Endothelial cell of umbilical vein (primary cell): ENCODE measurements around the gene UBR3. TPM values are rescaled to one million over a fixed set of nuclear protein-coding genes. Genes with fewer than 3 reads are reported as not detected.

Experiments
- BruUV-seq: library from RNA; stranded (reverse); fragments of 400-500 nt; replicated peaks from 2 replicates; lab custom pipeline; 2021; lab: Mats Ljungman, UMichigan
- CTCF ChIA-PET: fragments of 300-600, 350-600 bp; sonication (Branson Sonifier 250); formaldehyde crosslinking; loops from one replicate; lab custom pipeline; 2021; ENCODE audit warnings: antibody characterized with exemption, inconsistent platforms; lab: Charles Lee
- POLR2A ChIA-PET: fragments of 300-600, 350-600 bp; sonication (Branson Sonifier 250); formaldehyde crosslinking; loops from one replicate; lab custom pipeline; 2021; ENCODE audit warnings: antibody characterized with exemption, inconsistent platforms; lab: Charles Lee
- DNase-seq: peaks from one replicate; pipeline ENCODE4 v3.0.0-alpha.2; 2011; ENCODE audit warnings: low read depth, low spot score
- FAIRE-seq: peaks from 2 replicates; lab custom pipeline; 2011; peaks lifted over from hg19 to GRCh38; lab: Jason Lieb, UNC
- H2AFZ ChIP-seq: 2 replicates; pipeline ENCODE4 v1.6.0; 2012; ENCODE audit warnings: low read depth, low read length, control low read depth, inconsistent platforms
- H3K27ac ChIP-seq: 2 replicates; pipeline ENCODE4 v1.5.1; 2011; ENCODE audit warnings: low read depth, mild to moderate bottlenecking, control low read depth, low read length, moderate library complexity; ENCODE audit not compliant: insufficient read depth
- H3K27me3 ChIP-seq, 2 experiments: 2 replicates each; pipeline versions ENCODE4 v1.6.0 to v1.6.1; 2011; ENCODE audit warnings: low read length in 2 of 2, mixed read lengths in 1 of 2; ENCODE audit not compliant: control insufficient read depth in 2 of 2, insufficient read depth in 2 of 2
- H3K36me3 ChIP-seq, 2 experiments: 2 replicates in 1 of 2; 3 replicates in 1 of 2; pipeline ENCODE4 v1.5.1; 2011; ENCODE audit warnings: low read length in 2 of 2, mild to moderate bottlenecking in 1 of 2, moderate library complexity in 1 of 2; ENCODE audit not compliant: control insufficient read depth in 2 of 2, insufficient read depth in 2 of 2; ENCODE audit errors: extremely low read depth in 1 of 2
- H3K4me1 ChIP-seq: 3 replicates; pipeline ENCODE4 v1.5.1; 2011; ENCODE audit warnings: mild to moderate bottlenecking, low read length; ENCODE audit not compliant: control insufficient read depth, insufficient read depth; ENCODE audit errors: extremely low read depth
- H3K4me2 ChIP-seq: 2 replicates; pipeline ENCODE4 v1.6.1; 2011; ENCODE audit warnings: low read length, control low read depth, mixed read lengths; ENCODE audit not compliant: insufficient read depth
- H3K4me3 ChIP-seq, 3 experiments: fragments of 200-600 bp in 1 of 3; sonication (generic), shearing (Covaris generic) in 1 of 3; replicated peaks in 1 of 3; 2 replicates each; pipeline ENCODE4 v1.5.1; 2011 to 2016; ENCODE audit warnings: control low read depth in 3 of 3, low read length in 3 of 3, mild to moderate bottlenecking in 2 of 3, inconsistent platforms in 1 of 3, low read depth in 1 of 3, moderate library complexity in 1 of 3; ENCODE audit not compliant: insufficient read depth in 1 of 3
- H3K79me2 ChIP-seq: 2 replicates; pipeline ENCODE4 v1.6.0; 2012; ENCODE audit warnings: low read length, inconsistent platforms; ENCODE audit not compliant: control insufficient read depth, insufficient read depth
- H3K9ac ChIP-seq: replicated peaks from 2 replicates; pipeline ENCODE3; 2011; ENCODE audit warnings: low read length, control low read depth; ENCODE audit not compliant: insufficient read depth; ENCODE audit errors: extremely low read depth
- H3K9me1 ChIP-seq: replicated peaks from 3 replicates; pipeline ENCODE4 v1.6.0; 2011; ENCODE audit warnings: mild to moderate bottlenecking, low read length; ENCODE audit not compliant: control insufficient read depth, insufficient read depth; ENCODE audit errors: extremely low read depth
- H3K9me3 ChIP-seq: replicated peaks from 2 replicates; pipeline ENCODE4 v1.5.1; 2012; ENCODE audit warnings: low read length, inconsistent platforms; ENCODE audit not compliant: control insufficient read depth, insufficient read depth
- H4K20me1 ChIP-seq: replicated peaks from 2 replicates; pipeline ENCODE3; 2011; ENCODE audit warnings: mild to moderate bottlenecking, low read length; ENCODE audit not compliant: control insufficient read depth, insufficient read depth; ENCODE audit errors: extremely low read depth
- FOS ChIP-seq: IDR thresholded peaks from 2 replicates; pipeline ENCODE4 v1.6.1; 2011; ENCODE audit warnings: mild to moderate bottlenecking, low read length, moderate library complexity, borderline replicate concordance; ENCODE audit not compliant: insufficient read depth
- GATA2 ChIP-seq: IDR thresholded peaks from 2 replicates; pipeline ENCODE4 v1.7.0; 2011; ENCODE audit warnings: low read depth, mild to moderate bottlenecking, moderate library complexity, mixed read lengths, low read length; ENCODE audit not compliant: insufficient read length, insufficient read depth
- JUN ChIP-seq: IDR thresholded peaks from 2 replicates; pipeline ENCODE4 v1.6.1; 2011; ENCODE audit warnings: borderline replicate concordance, low read depth; ENCODE audit not compliant: insufficient read length, insufficient read depth
- MAX ChIP-seq: IDR thresholded peaks from 2 replicates; pipeline ENCODE4 v1.6.1; 2011; ENCODE audit not compliant: insufficient read depth, insufficient read length
- dilution Hi-C: fragments of 300-500 bp; cut with MboI; formaldehyde crosslinking; loops from one replicate; pipeline ENCODE4 v1.15.0; 2019; ENCODE audit warnings: low sequenced_read_pairs; ENCODE audit not compliant: extremely low pct_ligation_motif_present
- intact Hi-C: fragments of 100-400 bp; cut with micrococcal nuclease; formaldehyde crosslinking; loops from one replicate; pipeline ENCODE4 v1.10.0; 2022
- polyA plus RNA-seq, 4 experiments: library from polyadenylated mRNA; depleted of rRNA in 3 of 4; stranded (reverse) in 3 of 4; unstranded in 1 of 4; fragments of >200 nt; gene quantifications; 2 replicates each; pipeline versions ENCODE4 v1.2.1 to v1.2.3, GENCODE V29; 2011 to 2012; ENCODE audit warnings: missing spikeins in 1 of 4
- total RNA-seq: library from RNA; stranded (reverse); gene quantifications from 2 replicates; pipeline ENCODE4 v1.2.3, GENCODE V29; 2021

The UBR3 gene
- total and polyA plus RNA-seq, 2 donors (not counting 3 experiments of a cell fraction or from before 2014, with no cell fraction given) = 5.3 to 27.5 TPM

GRCh38 chr2:170070778-170071177 lies 243.5 kb downstream of the UBR3 start:
- Histone ChIP-seq H3K27me3 (no peaks in the 10 kb centered on the region), H3K4me2 (no peak overlapping the region), H2AFZ (no peak overlapping the region), H3K36me3 (no peaks in the 10 kb centered on the region), H3K9me3 (no peaks in the 10 kb centered on the region), H3K4me1 (peaks cover 14% of the 10 kb centered on the region), H3K79me2 (no peaks in the 10 kb centered on the region), H3K4me3 (no peak overlapping the region), H4K20me1 (no peaks in the 10 kb centered on the region), H3K9me1 (no peaks in the 10 kb centered on the region), H3K9ac (no peak overlapping the region), H3K27ac (no peak overlapping the region)
- dilution Hi-C loops (no loop called here), intact Hi-C loops (loop anchor here (5.0 to 10.0 kb wide), 3 partner anchors 87 to 154 kb away; no protein-coding TSS in a partner anchor)
- DNase-seq = no peak
- no peak for FAIRE-seq
- POLR2A ChIA-PET = no interaction called here
- CTCF ChIA-PET = no interaction called here
- no peak for TF ChIP-seq GATA2
- no TSS peak for BruUV-seq

GRCh38 chr2:170073288-170073687 lies 246.0 kb downstream of the UBR3 start:
- Histone ChIP-seq H4K20me1 (no peaks in the 10 kb centered on the region), H3K36me3 (no peaks in the 10 kb centered on the region), H3K4me3 (no peak overlapping the region), H3K9me1 (no peaks in the 10 kb centered on the region), H3K4me2 (peak overlapping the region; percentile 58), H3K9ac (peak overlapping the region; percentile 6), H3K27me3 (no peaks in the 10 kb centered on the region), H3K4me1 (peaks cover 14% of the 10 kb centered on the region), H3K27ac (no peak overlapping the region), H3K9me3 (no peaks in the 10 kb centered on the region), H3K79me2 (no peaks in the 10 kb centered on the region), H2AFZ (no peak overlapping the region)
- dilution Hi-C loops (no loop called here), intact Hi-C loops (loop anchor here (2.0 to 10.0 kb wide), 4 partner anchors 26 to 152 kb away; no protein-coding TSS in a partner anchor)
- BruUV-seq = no TSS peak
- peak; percentile 96 for DNase-seq
- TF ChIP-seq FOS (peak; percentile 11), MAX (no peak), GATA2 (peak; percentile 77), JUN (peak; percentile 31)
- CTCF ChIA-PET = interaction anchor here (1.0 to 1.8 kb wide), 8 partner anchors 9 to 118 kb away, joined by 3 to 10 read pairs (median 4); no protein-coding TSS in a partner anchor
- POLR2A ChIA-PET = interaction anchor here (0.6 to 0.8 kb wide), 2 partner anchors 82 to 309 kb away, joined by 3 to 4 read pairs; no protein-coding TSS in a partner anchor
- FAIRE-seq = peak; percentile 79
